HepG2 (cell line): ENCODE results near the gene MCM8.
A peak's percentile ranks its signal among the peaks of the same experiment; 100 is the strongest.

Source experiments
- CBX5 ChIP-seq: sonication (generic); formaldehyde crosslinking; IDR thresholded peaks from 2 replicates; pipeline ENCODE4 v1.4.0; 2020; ENCODE audit warnings: missing genetic modification reagents, borderline replicate concordance
- KAT8 ChIP-seq: IDR thresholded peaks from 2 replicates; pipeline ENCODE4 v1.6.1; 2016; ENCODE audit warnings: missing genetic modification reagents, missing compliant biosample characterization
- MXD4 ChIP-seq: IDR thresholded peaks from 2 replicates; pipeline ENCODE4 v1.6.1; 2016; ENCODE audit warnings: mild to moderate bottlenecking, missing biosample characterization, missing genetic modification reagents
- ONECUT2 ChIP-seq: sonication (generic); formaldehyde crosslinking; IDR thresholded peaks from 2 replicates; pipeline ENCODE4 v1.4.0; 2020; ENCODE audit warnings: missing genetic modification reagents
- POLR2A ChIP-seq, 2 experiments: IDR thresholded peaks; 2 replicates each; pipeline ENCODE4 v1.6.1; 2011; ENCODE audit warnings: low read depth in 2 of 2, low read length in 2 of 2, mild to moderate bottlenecking in 1 of 2, moderate library complexity in 1 of 2; ENCODE audit not compliant: insufficient read depth in 1 of 2
- REST ChIP-seq, 2 experiments: IDR thresholded peaks; 2 replicates each; pipeline ENCODE4 v1.6.1; 2011 to 2012; ENCODE audit warnings: low read length in 2 of 2, borderline replicate concordance in 1 of 2, low read depth in 1 of 2, mild to moderate bottlenecking in 1 of 2, moderate library complexity in 1 of 2
- SETDB1 ChIP-seq: sonication (generic); formaldehyde crosslinking; IDR thresholded peaks from 2 replicates; pipeline ENCODE4 v1.5.1; 2020; ENCODE audit warnings: missing genetic modification reagents, mild to moderate bottlenecking, borderline replicate concordance
- ZNF263 ChIP-seq: sonication (generic); formaldehyde crosslinking; IDR thresholded peaks from 2 replicates; pipeline ENCODE4 v1.4.0; 2020; ENCODE audit warnings: missing genetic modification reagents
- ZNF292 ChIP-seq: sonication (generic); formaldehyde crosslinking; IDR thresholded peaks from 2 replicates; pipeline ENCODE4 v1.8.1; 2022; ENCODE audit warnings: mild to moderate bottlenecking, low read depth, missing genetic modification reagents, borderline replicate concordance
- TF ChIP-seq, protein P1 (sequence below): sonication (generic); formaldehyde crosslinking; IDR thresholded peaks from 2 replicates; pipeline ENCODE4 v1.5.0; 2020; ENCODE audit warnings: missing genetic modification reagents
- TF ChIP-seq, protein P2 (sequence below): IDR thresholded peaks from 2 replicates; pipeline ENCODE4 v1.6.1; 2012; ENCODE audit warnings: low read length, improper control_type of control experiment
- TF ChIP-seq, protein P3 (sequence below): sonication (generic); formaldehyde crosslinking; conservative IDR thresholded peaks from 2 replicates; pipeline ENCODE4 v1.4.0; 2020; ENCODE audit warnings: mild to moderate bottlenecking, missing genetic modification reagents, moderate library complexity

DNA sequence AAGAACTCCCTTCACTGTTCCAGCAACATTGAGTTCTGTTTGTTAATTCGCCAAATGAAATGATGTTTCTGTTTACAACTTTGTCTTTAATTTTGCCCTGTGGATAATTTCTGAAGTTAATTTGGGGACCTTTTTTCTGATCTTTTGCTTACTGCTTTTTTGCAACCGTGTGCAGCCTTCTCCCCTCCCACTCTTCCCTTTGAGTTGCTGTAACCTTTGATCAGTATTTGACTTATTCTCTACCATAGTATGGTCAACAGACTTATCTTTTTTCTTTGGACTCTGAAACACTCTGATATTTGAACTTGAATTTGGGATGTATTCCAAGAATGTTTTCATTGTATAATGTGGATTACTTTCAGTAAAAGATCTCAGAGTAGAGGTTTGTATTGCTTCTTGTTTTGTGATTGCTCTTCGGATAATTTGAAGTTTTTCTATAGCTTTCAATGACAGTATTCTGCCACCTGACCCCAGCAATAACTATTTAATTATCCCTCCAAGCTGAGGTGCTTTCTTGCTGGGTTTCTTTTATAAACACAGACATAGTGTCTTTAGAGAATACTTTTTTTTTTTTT, 57.2 kb downstream of the MCM8 start:
- TF ChIP-seq REST (IDR thresholded peaks at IDR 0.05; ENCODE audit: borderline replicate concordance in 1 of 2, low read depth in 1 of 2, low read length in 2 of 2) = peak in 1 of 2 experiments; percentile 83; a peak in 2 of 4 replicates
- no peak for TF ChIP-seq ZNF292 (CRISPR knock-in tag)
- TF ChIP-seq, protein P1, sequence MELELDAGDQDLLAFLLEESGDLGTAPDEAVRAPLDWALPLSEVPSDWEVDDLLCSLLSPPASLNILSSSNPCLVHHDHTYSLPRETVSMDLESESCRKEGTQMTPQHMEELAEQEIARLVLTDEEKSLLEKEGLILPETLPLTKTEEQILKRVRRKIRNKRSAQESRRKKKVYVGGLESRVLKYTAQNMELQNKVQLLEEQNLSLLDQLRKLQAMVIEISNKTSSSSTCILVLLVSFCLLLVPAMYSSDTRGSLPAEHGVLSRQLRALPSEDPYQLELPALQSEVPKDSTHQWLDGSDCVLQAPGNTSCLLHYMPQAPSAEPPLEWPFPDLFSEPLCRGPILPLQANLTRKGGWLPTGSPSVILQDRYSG (CRISPR knock-in tag) = no peak
- 0 out of 2 replicates have a peak, but pooled peaks have one; percentile 9 for TF ChIP-seq ONECUT2 (CRISPR knock-in tag)
- peak; percentile 35 to 62; a peak in 2 of 4 replicates for TF ChIP-seq POLR2A (IDR thresholded peaks at IDR 0.05; ENCODE audit: insufficient read depth in 1 of 2, low read depth in 2 of 2, low read length in 2 of 2)
- TF ChIP-seq, protein P2, sequence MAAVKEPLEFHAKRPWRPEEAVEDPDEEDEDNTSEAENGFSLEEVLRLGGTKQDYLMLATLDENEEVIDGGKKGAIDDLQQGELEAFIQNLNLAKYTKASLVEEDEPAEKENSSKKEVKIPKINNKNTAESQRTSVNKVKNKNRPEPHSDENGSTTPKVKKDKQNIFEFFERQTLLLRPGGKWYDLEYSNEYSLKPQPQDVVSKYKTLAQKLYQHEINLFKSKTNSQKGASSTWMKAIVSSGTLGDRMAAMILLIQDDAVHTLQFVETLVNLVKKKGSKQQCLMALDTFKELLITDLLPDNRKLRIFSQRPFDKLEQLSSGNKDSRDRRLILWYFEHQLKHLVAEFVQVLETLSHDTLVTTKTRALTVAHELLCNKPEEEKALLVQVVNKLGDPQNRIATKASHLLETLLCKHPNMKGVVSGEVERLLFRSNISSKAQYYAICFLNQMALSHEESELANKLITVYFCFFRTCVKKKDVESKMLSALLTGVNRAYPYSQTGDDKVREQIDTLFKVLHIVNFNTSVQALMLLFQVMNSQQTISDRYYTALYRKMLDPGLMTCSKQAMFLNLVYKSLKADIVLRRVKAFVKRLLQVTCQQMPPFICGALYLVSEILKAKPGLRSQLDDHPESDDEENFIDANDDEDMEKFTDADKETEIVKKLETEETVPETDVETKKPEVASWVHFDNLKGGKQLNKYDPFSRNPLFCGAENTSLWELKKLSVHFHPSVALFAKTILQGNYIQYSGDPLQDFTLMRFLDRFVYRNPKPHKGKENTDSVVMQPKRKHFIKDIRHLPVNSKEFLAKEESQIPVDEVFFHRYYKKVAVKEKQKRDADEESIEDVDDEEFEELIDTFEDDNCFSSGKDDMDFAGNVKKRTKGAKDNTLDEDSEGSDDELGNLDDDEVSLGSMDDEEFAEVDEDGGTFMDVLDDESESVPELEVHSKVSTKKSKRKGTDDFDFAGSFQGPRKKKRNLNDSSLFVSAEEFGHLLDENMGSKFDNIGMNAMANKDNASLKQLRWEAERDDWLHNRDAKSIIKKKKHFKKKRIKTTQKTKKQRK = no peak
- no peak for TF ChIP-seq ZNF263 (CRISPR knock-in tag)
- peak; percentile 68; the same call in 1 of the 2 replicates for TF ChIP-seq KAT8 (CRISPR knock-in tag)
- TF ChIP-seq MXD4 (CRISPR knock-in tag) = peak; percentile 77
- TF ChIP-seq CBX5 (CRISPR knock-in tag) = no peak
- TF ChIP-seq, protein P3, sequence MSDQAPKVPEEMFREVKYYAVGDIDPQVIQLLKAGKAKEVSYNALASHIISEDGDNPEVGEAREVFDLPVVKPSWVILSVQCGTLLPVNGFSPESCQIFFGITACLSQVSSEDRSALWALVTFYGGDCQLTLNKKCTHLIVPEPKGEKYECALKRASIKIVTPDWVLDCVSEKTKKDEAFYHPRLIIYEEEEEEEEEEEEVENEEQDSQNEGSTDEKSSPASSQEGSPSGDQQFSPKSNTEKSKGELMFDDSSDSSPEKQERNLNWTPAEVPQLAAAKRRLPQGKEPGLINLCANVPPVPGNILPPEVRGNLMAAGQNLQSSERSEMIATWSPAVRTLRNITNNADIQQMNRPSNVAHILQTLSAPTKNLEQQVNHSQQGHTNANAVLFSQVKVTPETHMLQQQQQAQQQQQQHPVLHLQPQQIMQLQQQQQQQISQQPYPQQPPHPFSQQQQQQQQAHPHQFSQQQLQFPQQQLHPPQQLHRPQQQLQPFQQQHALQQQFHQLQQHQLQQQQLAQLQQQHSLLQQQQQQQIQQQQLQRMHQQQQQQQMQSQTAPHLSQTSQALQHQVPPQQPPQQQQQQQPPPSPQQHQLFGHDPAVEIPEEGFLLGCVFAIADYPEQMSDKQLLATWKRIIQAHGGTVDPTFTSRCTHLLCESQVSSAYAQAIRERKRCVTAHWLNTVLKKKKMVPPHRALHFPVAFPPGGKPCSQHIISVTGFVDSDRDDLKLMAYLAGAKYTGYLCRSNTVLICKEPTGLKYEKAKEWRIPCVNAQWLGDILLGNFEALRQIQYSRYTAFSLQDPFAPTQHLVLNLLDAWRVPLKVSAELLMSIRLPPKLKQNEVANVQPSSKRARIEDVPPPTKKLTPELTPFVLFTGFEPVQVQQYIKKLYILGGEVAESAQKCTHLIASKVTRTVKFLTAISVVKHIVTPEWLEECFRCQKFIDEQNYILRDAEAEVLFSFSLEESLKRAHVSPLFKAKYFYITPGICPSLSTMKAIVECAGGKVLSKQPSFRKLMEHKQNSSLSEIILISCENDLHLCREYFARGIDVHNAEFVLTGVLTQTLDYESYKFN (CRISPR knock-in tag) = peak; percentile 95
- no peak for TF ChIP-seq SETDB1 (CRISPR knock-in tag)
